HCT116 (cell line): Measurements from ENCODE around the gene MST1R. TPM values are rescaled to one million over a fixed set of nuclear protein-coding genes. Genes with fewer than 3 reads are reported as not detected.

Source experiments
- ATAC-seq: fragments of 200-7000 bp; cut with Tn5 transposase; 2 replicates; pipeline ENCODE4 v1.9.1; 2020; ENCODE audit warnings: mild to moderate bottlenecking, moderate library complexity
- BruUV-seq: library from RNA; stranded (reverse); fragments of 400-500 nt; replicated peaks from 2 replicates; lab custom pipeline; 2021; lab: Mats Ljungman, UMichigan
- CTCF ChIA-PET: fragments of 300-600 bp; sonication (Branson Sonifier 250); formaldehyde crosslinking; loops from one replicate; lab custom pipeline; 2021; ENCODE audit warnings: antibody characterized with exemption; lab: Charles Lee
- POLR2A ChIA-PET: fragments of 300-600, 350-600 bp; sonication (Branson Sonifier 250); formaldehyde crosslinking; loops from one replicate; lab custom pipeline; 2021; ENCODE audit warnings: antibody characterized with exemption; lab: Charles Lee
- RAD21 ChIA-PET, 2 experiments: fragments of 300-600 bp; sonication (Branson Sonifier 250); formaldehyde crosslinking; loops; one replicate each; lab custom pipeline; 2023; ENCODE audit warnings: low total read pairs in 2 of 2; ENCODE audit not compliant: uncharacterized antibody in 2 of 2, unreplicated experiment in 2 of 2, low non-redundant PET in 1 of 2; lab: Charles Lee
- DNase-seq: peaks from one replicate; pipeline ENCODE4 v3.0.0-alpha.2; 2010; ENCODE audit warnings: low read depth, low spot score
- H2AFZ ChIP-seq: fragments of 200-600 bp; shearing (Covaris generic), sonication (generic); 2 replicates; pipeline ENCODE4 v1.6.1; 2017; ENCODE audit warnings: low read depth, mixed run types, mixed read lengths, antibody characterized with exemption, low read length; ENCODE audit not compliant: poor library complexity, severe bottlenecking
- H3K27ac ChIP-seq: 2 replicates; pipeline ENCODE4 v1.5.1; 2012; ENCODE audit warnings: low read depth, low read length
- H3K27me3 ChIP-seq: fragments of 200-600 bp; sonication (generic); 2 replicates; pipeline ENCODE4 v1.6.1; 2016; ENCODE audit warnings: mixed run types, low read length, mixed read lengths; ENCODE audit not compliant: insufficient read depth
- H3K36me3 ChIP-seq, 2 experiments: fragments of 200-500 bp in 1 of 2; fragments of 200-600 bp in 1 of 2; sonication (Bioruptor generic) in 1 of 2; sonication (generic) in 1 of 2; 2 replicates each; pipeline versions ENCODE4 v1.5.1 to v1.6.1; 2014 to 2016; ENCODE audit warnings: low read length in 2 of 2, inconsistent platforms in 1 of 2, mixed read lengths in 1 of 2, mixed run types in 1 of 2; ENCODE audit not compliant: insufficient read depth in 2 of 2, control insufficient read depth in 1 of 2
- H3K4me1 ChIP-seq, 2 experiments: fragments of 200-600 bp in 1 of 2; sonication (generic) in 1 of 2; 2 replicates each; pipeline versions ENCODE4 v1.5.1 to v1.6.1; 2012 to 2017; ENCODE audit warnings: low read length in 2 of 2, inconsistent platforms in 1 of 2, mild to moderate bottlenecking in 1 of 2, mixed read lengths in 1 of 2, mixed run types in 1 of 2, moderate library complexity in 1 of 2; ENCODE audit not compliant: insufficient read depth in 2 of 2, control insufficient read depth in 1 of 2
- H3K4me2 ChIP-seq: fragments of 200-600 bp; sonication (generic); 2 replicates; pipeline ENCODE4 v1.6.1; 2017; ENCODE audit warnings: mixed run types, low read length, mixed read lengths
- H3K4me3 ChIP-seq, 2 experiments: fragments of 200-600 bp in 1 of 2; sonication (generic) in 1 of 2; replicated peaks in 1 of 2; 2 replicates each; pipeline ENCODE4 v1.5.1; 2011 to 2016; ENCODE audit warnings: low read length in 2 of 2, control low read depth in 1 of 2, low read depth in 1 of 2, mild to moderate bottlenecking in 1 of 2, mixed read lengths in 1 of 2, mixed run types in 1 of 2
- H3K79me2 ChIP-seq: fragments of 200-600 bp; sonication (generic); 2 replicates; pipeline ENCODE4 v1.6.1; 2017; ENCODE audit warnings: mild to moderate bottlenecking, mixed run types, low read length, moderate library complexity, mixed read lengths; ENCODE audit not compliant: insufficient read depth
- H3K9ac ChIP-seq: fragments of 200-600 bp; sonication (generic); 2 replicates; pipeline ENCODE4 v1.6.1; 2016; ENCODE audit warnings: low read length, mixed read lengths
- H3K9me2 ChIP-seq: fragments of 200-600 bp; sonication (generic), shearing (Covaris generic); 2 replicates; pipeline ENCODE4 v1.6.1; 2017; ENCODE audit warnings: mixed run types, mild to moderate bottlenecking, moderate library complexity; ENCODE audit not compliant: insufficient read depth
- H3K9me3 ChIP-seq, 2 experiments: fragments of 200-500 bp in 1 of 2; fragments of 200-600 bp in 1 of 2; sonication (Bioruptor generic) in 1 of 2; sonication (generic) in 1 of 2; 2 replicates each; pipeline ENCODE4 v1.6.1; 2014 to 2017; ENCODE audit warnings: low read length in 2 of 2, mixed read lengths in 2 of 2, inconsistent platforms in 1 of 2, low read depth in 1 of 2, mild to moderate bottlenecking in 1 of 2, mixed run types in 1 of 2, moderate library complexity in 1 of 2; ENCODE audit not compliant: control insufficient read depth in 1 of 2, insufficient read depth in 1 of 2
- H4K20me1 ChIP-seq: fragments of 200-600 bp; sonication (generic), shearing (Covaris generic); 2 replicates; pipeline ENCODE4 v1.6.1; 2017; ENCODE audit warnings: mixed run types, mild to moderate bottlenecking, moderate library complexity; ENCODE audit not compliant: insufficient read depth
- FOSL1 ChIP-seq: IDR thresholded peaks from 2 replicates; pipeline ENCODE4 v1.6.1; 2012; ENCODE audit warnings: low read depth
- JUND ChIP-seq: IDR thresholded peaks from 2 replicates; pipeline ENCODE4 v1.6.1; 2012
- POLR2AphosphoS5 ChIP-seq: IDR thresholded peaks from 2 replicates; pipeline ENCODE4 v1.6.1; 2011; ENCODE audit warnings: mild to moderate bottlenecking, low read depth, low read length, moderate library complexity
- TCF7L2 ChIP-seq: IDR thresholded peaks from 2 replicates; pipeline ENCODE4 v1.7.0; 2011; ENCODE audit warnings: borderline replicate concordance, inconsistent platforms; ENCODE audit not compliant: insufficient read depth, insufficient read length; ENCODE audit errors: extremely low read depth
- YY1 ChIP-seq: IDR thresholded peaks from 2 replicates; pipeline ENCODE4 v1.6.1; 2011; ENCODE audit warnings: low read length, low read depth, moderate library complexity, mild to moderate bottlenecking; ENCODE audit not compliant: insufficient replicate concordance; ENCODE audit errors: extremely low read depth
- intact Hi-C: fragments of 100-400 bp; cut with micrococcal nuclease; formaldehyde crosslinking; loops from 2 replicates; pipeline ENCODE4 v1.10.0; 2022
- total RNA-seq: library from RNA; stranded (reverse); gene quantifications from one replicate; pipeline ENCODE4 v1.2.1, GENCODE V29; 2021; ENCODE audit not compliant: unreplicated experiment
- TF ChIP-seq, protein P1 (sequence below): IDR thresholded peaks from 2 replicates; pipeline ENCODE4 v1.6.1; 2011; ENCODE audit warnings: mild to moderate bottlenecking, low read length, moderate library complexity; ENCODE audit not compliant: insufficient replicate concordance; ENCODE audit errors: extremely low read depth
- TF ChIP-seq, protein P2 (sequence below): IDR thresholded peaks from 2 replicates; pipeline ENCODE4 v1.6.1; 2012; ENCODE audit warnings: low read depth

MST1R gene
- total RNA-seq, 1 experiment from 2014 or later = 113 TPM

- TF ChIP-seq, protein P1, sequence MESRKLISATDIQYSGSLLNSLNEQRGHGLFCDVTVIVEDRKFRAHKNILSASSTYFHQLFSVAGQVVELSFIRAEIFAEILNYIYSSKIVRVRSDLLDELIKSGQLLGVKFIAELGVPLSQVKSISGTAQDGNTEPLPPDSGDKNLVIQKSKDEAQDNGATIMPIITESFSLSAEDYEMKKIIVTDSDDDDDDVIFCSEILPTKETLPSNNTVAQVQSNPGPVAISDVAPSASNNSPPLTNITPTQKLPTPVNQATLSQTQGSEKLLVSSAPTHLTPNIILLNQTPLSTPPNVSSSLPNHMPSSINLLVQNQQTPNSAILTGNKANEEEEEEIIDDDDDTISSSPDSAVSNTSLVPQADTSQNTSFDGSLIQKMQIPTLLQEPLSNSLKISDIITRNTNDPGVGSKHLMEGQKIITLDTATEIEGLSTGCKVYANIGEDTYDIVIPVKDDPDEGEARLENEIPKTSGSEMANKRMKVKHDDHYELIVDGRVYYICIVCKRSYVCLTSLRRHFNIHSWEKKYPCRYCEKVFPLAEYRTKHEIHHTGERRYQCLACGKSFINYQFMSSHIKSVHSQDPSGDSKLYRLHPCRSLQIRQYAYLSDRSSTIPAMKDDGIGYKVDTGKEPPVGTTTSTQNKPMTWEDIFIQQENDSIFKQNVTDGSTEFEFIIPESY = no peak
Observed at GRCh38 chr3:49845694-49846093, 58.0 kb downstream of the MST1R start (continued).

DNA sequence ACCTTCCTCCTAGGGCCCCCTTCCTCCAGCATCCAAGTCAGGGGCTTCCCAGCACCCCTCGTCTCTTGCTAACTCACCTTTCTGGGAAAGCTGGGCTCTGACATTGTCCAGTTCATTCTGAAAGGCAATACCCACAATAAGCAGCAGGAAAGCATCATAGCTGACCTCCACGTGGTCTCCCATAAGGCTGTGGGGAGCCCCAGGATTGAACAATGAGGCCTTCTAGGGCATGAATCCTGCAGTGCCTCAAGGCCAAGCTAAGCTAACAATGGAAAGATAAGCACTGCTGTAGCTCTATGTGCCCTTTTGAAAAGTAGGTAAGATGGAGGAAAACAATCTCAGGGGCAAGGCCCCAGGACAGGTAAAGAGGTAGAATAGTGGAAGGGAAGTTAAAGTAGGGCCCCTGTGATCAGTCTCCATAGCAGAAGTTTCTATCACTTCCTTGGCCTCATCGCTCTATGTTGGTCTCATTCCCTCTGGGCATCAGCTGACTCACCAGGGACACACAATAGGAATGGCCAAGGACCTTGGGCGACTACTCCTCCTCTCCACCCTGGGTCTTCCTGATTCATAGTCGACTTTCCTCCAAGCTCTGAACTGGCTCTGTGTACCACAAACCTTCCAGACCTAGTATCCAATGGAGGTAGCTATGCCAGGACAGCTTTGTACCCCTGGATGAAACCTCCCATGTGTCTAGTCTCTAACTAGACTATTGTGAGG, 59.0 kb downstream of the MST1R start:
- Histone ChIP-seq H3K4me2 (no peak overlapping the region), H3K27me3 (no peaks in the 10 kb centered on the region), H3K9me2 (no peaks in the 10 kb centered on the region), H3K9ac (no peak overlapping the region), H3K4me1 (peaks cover 4 to 10% of the 10 kb centered on the region in 2 experiments; a peak in 1 of 4 replicates), H4K20me1 (no peaks in the 10 kb centered on the region; the same call in 1 of the 2 replicates), H3K4me3 (no peak overlapping the region), H2AFZ (no peak overlapping the region), H3K36me3 (peaks cover 18 to 39% of the 10 kb centered on the region in 2 experiments; a peak in 3 of 4 replicates), H3K9me3 (no peaks in the 10 kb centered on the region), H3K79me2 (peaks cover 5% of the 10 kb centered on the region; the same call in 1 of the 2 replicates), H3K27ac (no peak overlapping the region)
- no TSS peak for BruUV-seq
- intact Hi-C loops = no loop called here
- ATAC-seq = no peak
- no peak for TF ChIP-seq YY1
- TF ChIP-seq TCF7L2 = no peak
- no peak for TF ChIP-seq FOSL1
- TF ChIP-seq, protein P2, sequence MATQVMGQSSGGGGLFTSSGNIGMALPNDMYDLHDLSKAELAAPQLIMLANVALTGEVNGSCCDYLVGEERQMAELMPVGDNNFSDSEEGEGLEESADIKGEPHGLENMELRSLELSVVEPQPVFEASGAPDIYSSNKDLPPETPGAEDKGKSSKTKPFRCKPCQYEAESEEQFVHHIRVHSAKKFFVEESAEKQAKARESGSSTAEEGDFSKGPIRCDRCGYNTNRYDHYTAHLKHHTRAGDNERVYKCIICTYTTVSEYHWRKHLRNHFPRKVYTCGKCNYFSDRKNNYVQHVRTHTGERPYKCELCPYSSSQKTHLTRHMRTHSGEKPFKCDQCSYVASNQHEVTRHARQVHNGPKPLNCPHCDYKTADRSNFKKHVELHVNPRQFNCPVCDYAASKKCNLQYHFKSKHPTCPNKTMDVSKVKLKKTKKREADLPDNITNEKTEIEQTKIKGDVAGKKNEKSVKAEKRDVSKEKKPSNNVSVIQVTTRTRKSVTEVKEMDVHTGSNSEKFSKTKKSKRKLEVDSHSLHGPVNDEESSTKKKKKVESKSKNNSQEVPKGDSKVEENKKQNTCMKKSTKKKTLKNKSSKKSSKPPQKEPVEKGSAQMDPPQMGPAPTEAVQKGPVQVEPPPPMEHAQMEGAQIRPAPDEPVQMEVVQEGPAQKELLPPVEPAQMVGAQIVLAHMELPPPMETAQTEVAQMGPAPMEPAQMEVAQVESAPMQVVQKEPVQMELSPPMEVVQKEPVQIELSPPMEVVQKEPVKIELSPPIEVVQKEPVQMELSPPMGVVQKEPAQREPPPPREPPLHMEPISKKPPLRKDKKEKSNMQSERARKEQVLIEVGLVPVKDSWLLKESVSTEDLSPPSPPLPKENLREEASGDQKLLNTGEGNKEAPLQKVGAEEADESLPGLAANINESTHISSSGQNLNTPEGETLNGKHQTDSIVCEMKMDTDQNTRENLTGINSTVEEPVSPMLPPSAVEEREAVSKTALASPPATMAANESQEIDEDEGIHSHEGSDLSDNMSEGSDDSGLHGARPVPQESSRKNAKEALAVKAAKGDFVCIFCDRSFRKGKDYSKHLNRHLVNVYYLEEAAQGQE = no peak
- TF ChIP-seq POLR2AphosphoS5 = no peak
- no peak for TF ChIP-seq JUND
- no peak for DNase-seq
- ChIA-PET CTCF (no interaction called here), RAD21 (no interaction called here), POLR2A (no interaction called here)
